Stimulated activated CD4-positive, alpha-beta T cell treated with anti-CD3 and anti-CD28 coated beads, Interleukin-1b, Interleukin-23, amount 100 ng/mL, for 24 hours (primary cell): ENCODE results near the gene AFAP1L1.
"Not testable (repeated sequence)": the region's sequence is repeated elsewhere in the genome, so short reads cannot be mapped to it uniquely, and the experiment has no call there.

Source experiments
- DNase-seq, 4 experiments: peaks; one replicate each; pipeline ENCODE4 v3.0.0-alpha.2; 2020; ENCODE audit warnings: low read depth in 4 of 4, low spot score in 1 of 4

The AFAP1L1 gene

GRCh38 chr5:149260761-149261160 is 10.9 kb upstream of the AFAP1L1 start:
- DNase-seq: no peak

GRCh38 chr5:149261246-149261645 is 10.4 kb upstream of the AFAP1L1 start:
- no peak for DNase-seq

GRCh38 chr5:149262315-149262714 is 9.3 kb upstream of the AFAP1L1 start:
- DNase-seq: no peak

- no peak for DNase-seq
Measured at GRCh38 chr5:149264439-149265067, 7.1 kb upstream of the AFAP1L1 start.

GRCh38 chr5:149265068-149265465 is 6.6 kb upstream of the AFAP1L1 start:
- no peak for DNase-seq

GRCh38 chr5:149265597-149265996 is 6.1 kb upstream of the AFAP1L1 start:
- DNase-seq: no peak

- no peak for DNase-seq
Measured at GRCh38 chr5:149267241-149267973, 4.3 kb upstream of the AFAP1L1 start.

- no peak for DNase-seq
Measured at GRCh38 chr5:149268928-149269557, 2.6 kb upstream of the AFAP1L1 start.

- no peak for DNase-seq
Measured at GRCh38 chr5:149271195-149271715, 404 bp upstream of the AFAP1L1 start.

GRCh38 chr5:149272781-149273180 is 1.1 kb downstream of the AFAP1L1 start:
- not testable (repeated sequence) for DNase-seq

GRCh38 chr5:149273237-149273636 is 1.6 kb downstream of the AFAP1L1 start:
- no peak for DNase-seq

GRCh38 chr5:149273950-149274349 is 2.3 kb downstream of the AFAP1L1 start:
- no peak for DNase-seq

GRCh38 chr5:149274939-149275338 is 3.3 kb downstream of the AFAP1L1 start:
- no peak for DNase-seq

- DNase-seq: no peak
Measured at GRCh38 chr5:149277801-149278200, 6.1 kb downstream of the AFAP1L1 start.

- no peak for DNase-seq
Measured at GRCh38 chr5:149278451-149279210, 7.0 kb downstream of the AFAP1L1 start.

- DNase-seq: no peak
Measured at GRCh38 chr5:149279661-149280060, 8.0 kb downstream of the AFAP1L1 start.

GRCh38 chr5:149280124-149280523 is 8.5 kb downstream of the AFAP1L1 start:
- no peak for DNase-seq

- no peak for DNase-seq
Measured at GRCh38 chr5:149280802-149281201, 9.1 kb downstream of the AFAP1L1 start.

- no peak for DNase-seq
Measured at GRCh38 chr5:149282027-149282965, 10.6 kb downstream of the AFAP1L1 start.

GRCh38 chr5:149282966-149283332 is 11.3 kb downstream of the AFAP1L1 start:
- DNase-seq: no peak
